Psoas muscle (tissue), 8 donors: Measurements from ENCODE around the gene IQCE. TPM values are rescaled to one million over a fixed set of nuclear protein-coding genes. Genes with fewer than 3 reads are reported as not detected.
A peak's percentile ranks its signal among the peaks of the same experiment; 100 is the strongest.

Experiments used
- ATAC-seq, 4 donors: fragments of 200-7000 bp; cut with Tn5 transposase; one replicate each; pipeline ENCODE4 v1.9.1; 2020; ENCODE audit warnings: moderate library complexity in 3 of 4, mild to moderate bottlenecking in 2 of 4
- DNase-seq, 2 donors: peaks; one replicate each; pipeline ENCODE4 v3.0.0-alpha.2; 2020
- H3K27ac ChIP-seq: fragments of 200-600 bp; one replicate; pipeline ENCODE4 v1.8.0; 2022
- H3K27me3 ChIP-seq, 3 donors: fragments of 200-600 bp in 1 of 3; one replicate each; pipeline versions ENCODE4 v1.6.1 to v1.8.0; 2013 to 2022; ENCODE audit warnings: low read length in 2 of 3, mild to moderate bottlenecking in 2 of 3, moderate library complexity in 1 of 3; ENCODE audit not compliant: insufficient read depth in 3 of 3
- H3K36me3 ChIP-seq, 2 donors: fragments of 200-600 bp in 1 of 2; one replicate each; pipeline versions ENCODE4 v1.6.1 to v1.8.0; 2013 to 2022; ENCODE audit warnings: low read depth in 1 of 2, mild to moderate bottlenecking in 1 of 2, moderate library complexity in 1 of 2; ENCODE audit not compliant: insufficient read depth in 1 of 2
- H3K4me1 ChIP-seq: fragments of 200-600 bp; one replicate; pipeline ENCODE4 v1.8.0; 2022
- H3K4me3 ChIP-seq: fragments of 200-600 bp; one replicate; pipeline ENCODE4 v1.8.0; 2022; ENCODE audit warnings: mild to moderate bottlenecking
- H3K9me3 ChIP-seq: fragments of 200-600 bp; one replicate; pipeline ENCODE4 v1.8.0; 2022
- CTCF ChIP-seq: fragments of 200-600 bp; IDR thresholded peaks from one replicate; pipeline ENCODE4 v1.8.0; 2022; ENCODE audit warnings: antibody characterized with exemption
- WGBS, 3 donors: extraction: QIAGEN DNeasy Blood & Tissue Kit; methylation state at CpG; one replicate each; pipeline versions ENCODE4 v1.1.6 to v1.1.7; 2013; 5-methylcytosine and 5-hydroxymethylcytosine counted together
- intact Hi-C, 2 donors: fragments of 100-400 bp; cut with DNase I; formaldehyde crosslinking; loops; one replicate each; pipeline versions ENCODE4 v1.11.0 to v1.14.2; 2022
- polyA plus RNA-seq, 3 donors: library from polyadenylated mRNA; stranded (reverse); fragments of 200-250 nt; gene quantifications; one replicate each; pipeline ENCODE4 v1.2.3, GENCODE V29; 2013
- total RNA-seq, 4 donors: library from RNA; stranded (reverse); fragmentation: NEBNext Ultra II Directional in 2 of 4; extraction: Animal tissue kit (Norgen Biotek cat#: 25700) in 2 of 4; gene quantifications; one replicate each; pipeline versions ENCODE4 v1.2.1 to v1.2.4, GENCODE V29; 2021 to 2023
- donor health status: healthy with polysubstance abuse.
- donor health status: DM: no; HTN: no; CAD: no; lungs with moderate emphysema.
- donor health status: Bipolar disorder and iron deficiency.
- donor health status: healthy.
- donor health status: DM: yes; HTN: yes; CAD: no.
- donor health status: DM: no; HTN: no; CAD: no.
- donor health status: DM: no; HTN: no; CAD: no.
- donor health status: DM: yes; HTN: yes; CAD: no.

The IQCE gene
- total and polyA plus RNA-seq, 7 donors: 2.4 to 9.6 (median 6.6) TPM

DNA sequence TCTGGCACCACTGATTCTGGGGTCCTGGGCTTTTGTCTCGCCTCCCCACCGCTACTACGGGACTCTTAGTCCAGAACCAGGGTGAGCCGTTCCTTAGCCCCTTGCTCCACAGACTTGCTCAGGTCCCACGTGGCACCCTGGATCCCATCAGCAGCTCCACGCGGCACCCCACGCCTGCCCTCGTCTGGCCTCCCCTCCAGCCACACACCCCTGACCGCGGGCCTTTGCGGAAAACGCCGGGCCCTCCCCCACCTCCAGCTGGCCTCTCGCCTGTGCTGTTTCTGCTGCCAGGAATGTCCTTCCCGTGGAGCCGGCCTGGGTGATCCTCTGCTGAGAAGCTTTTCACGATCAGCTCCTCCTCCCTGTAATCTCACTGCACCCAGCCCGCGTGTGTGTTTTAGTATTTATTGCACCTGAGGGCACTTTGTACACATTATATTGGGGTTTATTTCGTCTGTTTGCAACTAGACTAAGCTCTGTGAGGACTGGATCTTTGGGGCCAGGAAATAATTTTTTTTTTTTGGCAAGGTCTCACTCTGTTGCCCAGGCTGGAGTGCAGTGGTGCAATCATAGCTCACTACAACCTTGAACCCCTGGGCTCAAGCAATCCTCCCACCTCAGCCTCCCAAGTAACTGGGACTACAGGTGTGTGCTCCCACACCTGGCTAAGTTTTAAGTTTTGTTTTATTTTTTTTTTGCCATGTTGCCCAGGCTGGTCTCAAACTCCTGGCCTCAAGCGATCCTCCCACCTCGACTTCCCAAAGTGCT, 62.5 kb downstream of the IQCE start:
- Histone ChIP-seq H3K27ac (no peak overlapping the region), H3K27me3 (no peaks in the 10 kb centered on the region), H3K9me3 (no peaks in the 10 kb centered on the region), H3K4me3 (no peak overlapping the region), H3K36me3 (no peaks in the 10 kb centered on the region), H3K4me1 (peaks cover 12% of the 10 kb centered on the region)
- WGBS, 3 donors: 28 to 37% (median 30%) methylated on average over 21 to 23 of the region's 23 CpGs
- TF ChIP-seq CTCF: no peak
- intact Hi-C loops: no loop called here
- DNase-seq (peak; percentile 55 to 72), ATAC-seq (peak; percentile 36 to 62 (median 50))

DNA sequence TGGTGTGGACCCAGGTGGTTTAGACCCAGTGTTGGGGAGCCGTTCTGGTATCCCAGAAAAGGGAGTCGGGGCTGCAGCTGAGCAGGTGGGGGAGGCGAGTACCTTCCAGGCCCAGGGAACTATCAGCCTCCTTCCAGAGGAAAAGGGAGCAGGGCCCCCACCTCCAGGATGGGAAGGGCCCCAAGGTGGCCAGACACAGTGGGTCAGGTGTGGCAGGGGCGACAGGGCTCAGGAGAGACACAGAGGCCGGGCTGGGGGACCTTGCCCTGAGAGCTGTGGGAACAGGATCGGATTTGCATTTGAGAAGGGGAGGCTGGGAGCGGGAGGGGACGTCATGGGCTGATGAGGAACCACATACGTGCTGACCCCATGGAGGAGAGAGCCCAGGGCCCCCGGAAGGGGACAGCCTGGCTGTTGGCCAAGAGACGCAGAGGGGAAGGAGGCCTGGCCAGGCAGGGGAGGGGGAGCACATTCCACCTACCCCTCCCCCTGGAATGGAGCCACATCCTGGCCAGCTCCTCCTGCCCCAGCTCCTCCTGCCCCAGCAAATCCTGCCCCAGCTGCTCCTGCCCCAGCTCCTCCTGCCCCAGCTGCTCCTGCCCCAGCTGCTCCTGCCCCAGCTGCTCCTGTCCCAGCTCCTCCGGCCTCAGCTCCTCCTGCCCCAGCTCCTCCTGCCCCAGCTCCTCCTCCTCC, 63.3 kb downstream of the IQCE start:
- no peaks in the 10 kb centered on the region for H3K36me3 ChIP-seq
- DNase-seq (no peak), ATAC-seq (no peak)
- intact Hi-C loops: no loop called here
- no peaks in the 10 kb centered on the region for H3K9me3 ChIP-seq
- WGBS, 3 donors: 52 to 59% (median 54%) methylated on average over 9 to 12 of the region's 12 CpGs
- no peaks in the 10 kb centered on the region for H3K27me3 ChIP-seq
- H3K4me1 ChIP-seq: peaks cover 12% of the 10 kb centered on the region
- H3K27ac ChIP-seq: no peak overlapping the region
- no peak for TF ChIP-seq CTCF
- no peak overlapping the region for H3K4me3 ChIP-seq

GRCh38 chr7:2622869-2623697, 64.3 kb downstream of the IQCE start:
- Histone ChIP-seq H3K27ac (no peak overlapping the region), H3K4me3 (no peak overlapping the region), H3K4me1 (peaks cover 12% of the 10 kb centered on the region), H3K9me3 (no peaks in the 10 kb centered on the region), H3K36me3 (no peaks in the 10 kb centered on the region), H3K27me3 (no peaks in the 10 kb centered on the region)
- 65 to 71% (median 67%) methylated on average over 17 to 19 of the region's 19 CpGs for WGBS, 3 donors
- DNase-seq (no peak), ATAC-seq (peak in 2 of 4 donors; percentile 23 to 30)
- intact Hi-C loops: no loop called here
- no peak for TF ChIP-seq CTCF

DNA sequence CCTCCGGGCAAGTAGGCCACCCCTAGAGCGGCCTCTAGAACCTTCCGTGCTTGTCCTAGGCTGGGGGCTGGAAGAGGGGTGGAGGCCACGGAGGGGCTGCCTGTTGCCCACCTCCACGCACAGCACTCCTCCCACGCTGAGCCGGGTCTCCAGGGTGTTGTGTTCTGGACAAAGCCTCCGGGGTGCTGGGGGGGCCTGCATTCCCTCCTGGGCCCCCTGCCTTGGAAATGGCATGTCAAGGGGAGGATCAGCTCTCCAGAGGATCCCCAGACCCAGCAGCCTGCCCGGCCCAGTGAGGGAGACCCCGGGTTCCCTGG, 64.9 kb downstream of the IQCE start:
- Histone ChIP-seq H3K36me3 (no peaks in the 10 kb centered on the region), H3K9me3 (no peaks in the 10 kb centered on the region), H3K4me3 (no peak overlapping the region), H3K27me3 (no peaks in the 10 kb centered on the region), H3K4me1 (peaks cover 12% of the 10 kb centered on the region), H3K27ac (no peak overlapping the region)
- 87 to 94% (median 92%) methylated on average over 9 to 10 of the region's 10 CpGs for WGBS, 3 donors
- no peak for TF ChIP-seq CTCF
- DNase-seq: no peak
- intact Hi-C loops: no loop called here
- no peak for ATAC-seq
